A673 (cell line): ENCODE results near the gene EPB41L4A. TPM values are rescaled to one million over a fixed set of nuclear protein-coding genes. Genes with fewer than 3 reads are reported as not detected.

Source experiments
- BruUV-seq: library from RNA; stranded (reverse); fragments of 400-500 nt; replicated peaks from 2 replicates; lab custom pipeline; 2021; lab: Mats Ljungman, UMichigan
- CTCF ChIA-PET: fragments of 300-600 bp; sonication (Branson Sonifier 250); formaldehyde crosslinking; loops from one replicate; lab custom pipeline; 2022; ENCODE audit warnings: antibody characterized with exemption; lab: Charles Lee
- POLR2A ChIA-PET: fragments of 300-600 bp; sonication (Branson Sonifier 250); formaldehyde crosslinking; loops from one replicate; lab custom pipeline; 2022; ENCODE audit warnings: antibody characterized with exemption; ENCODE audit not compliant: low non-redundant PET; lab: Charles Lee
- DNase-seq: peaks from one replicate; pipeline ENCODE4 v3.0.0-alpha.2; 2015; ENCODE audit warnings: low spot score
- H3K27ac ChIP-seq: fragments of 200-600 bp; sonication (generic); 2 replicates; pipeline ENCODE4 v1.5.1; 2016; ENCODE audit warnings: mixed run types, low read depth, mild to moderate bottlenecking, mixed read lengths, antibody characterized with exemption, low read length; ENCODE audit not compliant: poor library complexity, severe bottlenecking
- H3K27me3 ChIP-seq: fragments of 200-600 bp; sonication (generic); replicated peaks from 2 replicates; pipeline ENCODE4 v1.6.1; 2017; ENCODE audit warnings: mixed run types, low read depth, mild to moderate bottlenecking, mixed read lengths, antibody characterized with exemption, low read length; ENCODE audit not compliant: insufficient read depth, poor library complexity
- H3K36me3 ChIP-seq: fragments of 200-600 bp; sonication (generic); 2 replicates; pipeline ENCODE4 v1.6.1; 2016; ENCODE audit warnings: mixed run types, mild to moderate bottlenecking, mixed read lengths, antibody characterized with exemption, low read length; ENCODE audit not compliant: insufficient read depth, poor library complexity, severe bottlenecking
- H3K4me1 ChIP-seq: fragments of 200-600 bp; sonication (generic); 2 replicates; pipeline ENCODE4 v1.6.1; 2017; ENCODE audit warnings: mixed run types, mild to moderate bottlenecking, mixed read lengths, antibody characterized with exemption, low read length; ENCODE audit not compliant: insufficient read depth, poor library complexity, severe bottlenecking
- H3K4me3 ChIP-seq: fragments of 200-600 bp; sonication (generic); 2 replicates; pipeline ENCODE4 v1.5.1; 2016; ENCODE audit warnings: low read depth, mixed run types, mild to moderate bottlenecking, mixed read lengths, low read length; ENCODE audit not compliant: poor library complexity, severe bottlenecking
- H3K9me3 ChIP-seq: fragments of 200-600 bp; sonication (generic); 2 replicates; pipeline ENCODE4 v1.6.1; 2016; ENCODE audit warnings: mixed run types, low read depth, mild to moderate bottlenecking, mixed read lengths, antibody characterized with exemption, low read length; ENCODE audit not compliant: poor library complexity, severe bottlenecking
- CTCF ChIP-seq: fragments of 300-800, 200-600 bp; sonication (generic); conservative IDR thresholded peaks from 2 replicates; pipeline ENCODE4 v1.5.1; 2017; ENCODE audit warnings: low read depth, mild to moderate bottlenecking, antibody characterized with exemption, low read length, moderate library complexity, mixed read lengths
- EZH2 ChIP-seq: fragments of 200-600 bp; sonication (generic); IDR thresholded peaks from 2 replicates; pipeline ENCODE4 v1.6.1; 2017; ENCODE audit warnings: borderline replicate concordance, low read depth, mild to moderate bottlenecking, mixed read lengths, antibody characterized with exemption, low read length; ENCODE audit not compliant: poor library complexity, severe bottlenecking
- intact Hi-C: fragments of 100-400 bp; cut with micrococcal nuclease; formaldehyde crosslinking; loops from one replicate; pipeline ENCODE4 v1.10.0; 2022; ENCODE audit not compliant: unreplicated experiment
- total RNA-seq: library from RNA; stranded (reverse); gene quantifications from 2 replicates; pipeline ENCODE4 v1.2.3, GENCODE V29; 2021

Gene EPB41L4A
- total RNA-seq, 1 experiment from 2014 or later = not detected

- intact Hi-C loops = no loop called here
- H3K4me3 ChIP-seq = no peak overlapping the region
- no peaks in the 10 kb centered on the region for H3K27me3 ChIP-seq
- no peaks in the 10 kb centered on the region for H3K4me1 ChIP-seq
- POLR2A ChIA-PET = no interaction called here
- no peak for DNase-seq
- CTCF ChIA-PET = no interaction called here
- no peaks in the 10 kb centered on the region for H3K9me3 ChIP-seq
- TF ChIP-seq CTCF (no peak), EZH2 (no peak)
- H3K36me3 ChIP-seq = no peaks in the 10 kb centered on the region
- no peak overlapping the region for H3K27ac ChIP-seq
- BruUV-seq = no TSS peak
Observed at GRCh38 chr5:112339761-112340160, 79.3 kb downstream of the EPB41L4A start.

- Histone ChIP-seq H3K9me3 (no peaks in the 10 kb centered on the region), H3K27ac (no peak overlapping the region), H3K4me1 (no peaks in the 10 kb centered on the region), H3K4me3 (no peak overlapping the region), H3K27me3 (no peaks in the 10 kb centered on the region), H3K36me3 (no peaks in the 10 kb centered on the region)
- DNase-seq = no peak
- TF ChIP-seq CTCF (no peak), EZH2 (no peak)
- POLR2A ChIA-PET = no interaction called here
- no TSS peak for BruUV-seq
- CTCF ChIA-PET = no interaction called here
- intact Hi-C loops = no loop called here
Observed at GRCh38 chr5:112338681-112339337, 80.3 kb downstream of the EPB41L4A start.

GRCh38 chr5:112333331-112333781 lies 85.7 kb downstream of the EPB41L4A start:
- no peaks in the 10 kb centered on the region for H3K4me1 ChIP-seq
- no TSS peak for BruUV-seq
- no peaks in the 10 kb centered on the region for H3K9me3 ChIP-seq
- no peak overlapping the region for H3K4me3 ChIP-seq
- TF ChIP-seq CTCF (no peak), EZH2 (no peak)
- DNase-seq = no peak
- H3K27ac ChIP-seq = no peak overlapping the region
- no peaks in the 10 kb centered on the region for H3K27me3 ChIP-seq
- intact Hi-C loops = no loop called here
- ChIA-PET CTCF (no interaction called here), POLR2A (no interaction called here)
- H3K36me3 ChIP-seq = no peaks in the 10 kb centered on the region
